Neuronal stem cell (in vitro differentiated cells): ENCODE measurements around the gene TRAP1.
"Not testable (repeated sequence)": the region's sequence is repeated elsewhere in the genome, so short reads cannot be mapped to it uniquely, and the experiment has no call there.

Experiments
- DNase-seq: peaks from one replicate; pipeline ENCODE4 v3.0.0-alpha.2; 2013; ENCODE audit warnings: low spot score
- H2AFZ ChIP-seq: one replicate; pipeline ENCODE4 v1.6.1; 2013; ENCODE audit warnings: mild to moderate bottlenecking, low read length, inconsistent platforms
- H2AK5ac ChIP-seq: 2 replicates; pipeline ENCODE4 v1.6.1; 2013; ENCODE audit warnings: low read depth, mild to moderate bottlenecking, inconsistent platforms, low read length, moderate library complexity, mixed read lengths
- H2BK120ac ChIP-seq: 2 replicates; pipeline ENCODE4 v1.6.1; 2013; ENCODE audit warnings: low read depth, mild to moderate bottlenecking, inconsistent platforms, low read length, moderate library complexity, mixed read lengths
- H2BK12ac ChIP-seq: one replicate; pipeline ENCODE4 v1.6.1; 2013; ENCODE audit warnings: low read length, inconsistent platforms
- H2BK15ac ChIP-seq: 2 replicates; pipeline ENCODE4 v1.6.1; 2013; ENCODE audit warnings: mild to moderate bottlenecking, low read length, inconsistent platforms, mixed read lengths
- H2BK5ac ChIP-seq: one replicate; pipeline ENCODE4 v1.6.1; 2013; ENCODE audit warnings: inconsistent platforms, mild to moderate bottlenecking, low read length, moderate library complexity
- H3K14ac ChIP-seq: one replicate; pipeline ENCODE4 v1.6.1; 2013; ENCODE audit warnings: low read length, inconsistent platforms
- H3K18ac ChIP-seq: 2 replicates; pipeline ENCODE4 v1.6.1; 2013; ENCODE audit warnings: low read length, inconsistent platforms
- H3K23ac ChIP-seq: 2 replicates; pipeline ENCODE4 v1.6.1; 2013; ENCODE audit warnings: low read depth, mild to moderate bottlenecking, mixed read lengths, low read length, inconsistent platforms; ENCODE audit not compliant: poor library complexity
- H3K27ac ChIP-seq: replicated peaks from 3 replicates; pipeline ENCODE4 v1.5.1; 2013; ENCODE audit warnings: low read length, inconsistent platforms
- H3K27me3 ChIP-seq, 3 experiments: 2 replicates each; pipeline ENCODE4 v1.6.1; 2013; ENCODE audit warnings: low read length in 3 of 3, mild to moderate bottlenecking in 2 of 3, inconsistent platforms in 1 of 3, low read depth in 1 of 3, mixed read lengths in 1 of 3, moderate library complexity in 1 of 3; ENCODE audit not compliant: control insufficient read depth in 3 of 3, insufficient read depth in 3 of 3
- H3K36me3 ChIP-seq, 2 donors: replicated peaks in 1 of 2; 2 replicates each; pipeline ENCODE4 v1.6.1; 2013; ENCODE audit warnings: low read length in 2 of 2; ENCODE audit not compliant: control insufficient read depth in 2 of 2, insufficient read depth in 2 of 2
- H3K4ac ChIP-seq: 2 replicates; pipeline ENCODE4 v1.6.1; 2013; ENCODE audit warnings: inconsistent platforms, mild to moderate bottlenecking, low read length, moderate library complexity
- H3K4me1 ChIP-seq, 2 donors: 1 replicate in 1 of 2; 2 replicates in 1 of 2; pipeline ENCODE4 v1.6.1; 2013; ENCODE audit warnings: low read length in 2 of 2, low read depth in 1 of 2; ENCODE audit not compliant: control insufficient read depth in 2 of 2, insufficient read depth in 1 of 2
- H3K4me2 ChIP-seq: one replicate; pipeline ENCODE4 v1.6.1; 2013; ENCODE audit warnings: mild to moderate bottlenecking, low read length, inconsistent platforms; ENCODE audit not compliant: insufficient read depth, poor library complexity, severe bottlenecking
- H3K4me3 ChIP-seq, 2 donors: 2 replicates each; pipeline ENCODE4 v1.5.1; 2013; ENCODE audit warnings: low read length in 2 of 2, mild to moderate bottlenecking in 2 of 2, inconsistent platforms in 1 of 2, moderate library complexity in 1 of 2
- H3K79me1 ChIP-seq: one replicate; pipeline ENCODE4 v1.6.1; 2013; ENCODE audit warnings: low read depth, mild to moderate bottlenecking, inconsistent platforms, low read length, moderate library complexity
- H3K9ac ChIP-seq: one replicate; pipeline ENCODE4 v1.6.1; 2013; ENCODE audit warnings: mild to moderate bottlenecking, low read depth, low read length, inconsistent platforms; ENCODE audit not compliant: poor library complexity
- H3K9me3 ChIP-seq, 2 donors: replicated peaks in 1 of 2; 2 replicates each; pipeline versions ENCODE3 to v1.6.1; 2013; ENCODE audit warnings: low read length in 2 of 2, mild to moderate bottlenecking in 2 of 2, inconsistent platforms in 1 of 2, low read depth in 1 of 2, mixed read lengths in 1 of 2, moderate library complexity in 1 of 2; ENCODE audit not compliant: control insufficient read depth in 2 of 2, insufficient read depth in 1 of 2
- H4K8ac ChIP-seq: one replicate; pipeline ENCODE4 v1.6.1; 2013; ENCODE audit warnings: low read depth, mild to moderate bottlenecking, inconsistent platforms, low read length, moderate library complexity
- H4K91ac ChIP-seq: one replicate; pipeline ENCODE4 v1.6.1; 2013; ENCODE audit warnings: low read length, low read depth, mild to moderate bottlenecking, inconsistent platforms; ENCODE audit not compliant: poor library complexity
- WGBS, 2 donors: extraction: QIAGEN DNeasy Blood & Tissue Kit; methylation state at CpG; one replicate each; pipeline ENCODE4 v1.1.7; 2013; ENCODE audit warnings: missing lambda C conversion rate in 2 of 2, mixed read lengths in 1 of 2; ENCODE audit not compliant: insufficient read length in 2 of 2, insufficient replicate concordance in 1 of 2; ENCODE audit errors: extremely low coverage in 2 of 2; 5-methylcytosine and 5-hydroxymethylcytosine counted together

Gene TRAP1

GRCh38 chr16:3661311-3661710 is 56.0 kb downstream of the TRAP1 start:
- no CpG with 5 or more reads among the region's 12 CpGs for WGBS, 2 donors
- H2BK5ac ChIP-seq = no peak overlapping the region
- H4K91ac ChIP-seq = no peak overlapping the region

GRCh38 chr16:3659251-3659650 is 58.1 kb downstream of the TRAP1 start:
- Histone ChIP-seq H3K4ac (no peak overlapping the region), H3K79me1 (peaks cover 1% of the 10 kb centered on the region), H4K91ac (no peak overlapping the region), H2BK12ac (no peak overlapping the region), H3K27ac (no peak overlapping the region), H3K27me3 (no peaks in the 10 kb centered on the region), H3K9me3 (no peaks in the 10 kb centered on the region), H3K36me3 (peaks cover 61 to 96% of the 10 kb centered on the region in 2 donors), H2BK120ac (no peak overlapping the region), H2BK15ac (no peak overlapping the region), H4K8ac (no peak overlapping the region), H3K9ac (no peak overlapping the region), H2AK5ac (no peak overlapping the region), H3K4me2 (no peak overlapping the region), H2AFZ (no peak overlapping the region), H3K14ac (no peak overlapping the region), H3K4me3 (no peak overlapping the region), H3K23ac (no peak overlapping the region), H3K4me1 (peaks cover 0 to 1% of the 10 kb centered on the region in 2 donors), H2BK5ac (no peak overlapping the region), H3K18ac (no peak overlapping the region)
- WGBS, 2 donors = no CpG with 5 or more reads among the region's 3 CpGs
- DNase-seq = no peak

More at GRCh38 chr16:3661311-3661710, 56.0 kb downstream of the TRAP1 start:
- Histone ChIP-seq H2BK12ac (no peak overlapping the region), H3K4me1 (no peaks in the 10 kb centered on the region), H3K14ac (no peak overlapping the region), H3K23ac (no peak overlapping the region), H3K18ac (no peak overlapping the region), H2BK15ac (no peak overlapping the region), H3K4ac (no peak overlapping the region), H3K27ac (no peak overlapping the region), H4K8ac (no peak overlapping the region), H3K9me3 (no peaks in the 10 kb centered on the region), H3K9ac (no peak overlapping the region), H3K79me1 (peaks cover 4% of the 10 kb centered on the region), H3K36me3 (peaks cover 64 to 99% of the 10 kb centered on the region in 2 donors), H3K4me2 (no peak overlapping the region), H3K4me3 (no peak overlapping the region), H2BK120ac (no peak overlapping the region), H2AK5ac (no peak overlapping the region), H3K27me3 (no peaks in the 10 kb centered on the region), H2AFZ (no peak overlapping the region)
- DNase-seq = no peak

GRCh38 chr16:3656491-3657468 is 60.5 kb downstream of the TRAP1 start:
- H4K8ac ChIP-seq = no peak overlapping the region
- H3K36me3 ChIP-seq = peaks cover 47 to 94% of the 10 kb centered on the region in 2 donors
- no peak overlapping the region for H3K9ac ChIP-seq
- H2AK5ac ChIP-seq = no peak overlapping the region
- no peak overlapping the region for H2AFZ ChIP-seq
- no CpG with 5 or more reads among the region's 42 CpGs for WGBS, 2 donors
- H3K27me3 ChIP-seq = no peaks in the 10 kb centered on the region
- no peak overlapping the region for H3K14ac ChIP-seq
- H3K4me2 ChIP-seq = no peak overlapping the region
- no peak overlapping the region for H2BK12ac ChIP-seq
- no peak overlapping the region for H3K4ac ChIP-seq
- H3K27ac ChIP-seq = no peak overlapping the region
- no peak for DNase-seq
- H2BK15ac ChIP-seq = no peak overlapping the region
- no peak overlapping the region for H3K18ac ChIP-seq
- H4K91ac ChIP-seq = no peak overlapping the region
- peak overlapping the region; percentile 16 for H3K23ac ChIP-seq
- no peak overlapping the region for H2BK5ac ChIP-seq
- peaks cover 0 to 1% of the 10 kb centered on the region in 2 donors for H3K4me1 ChIP-seq
- peaks cover 1% of the 10 kb centered on the region for H3K79me1 ChIP-seq
- H2BK120ac ChIP-seq = no peak overlapping the region
- no peaks in the 10 kb centered on the region for H3K9me3 ChIP-seq
- H3K4me3 ChIP-seq = no peak overlapping the region

GRCh38 chr16:3656160-3656490 is 61.2 kb downstream of the TRAP1 start:
- not testable (repeated sequence) for H2BK12ac ChIP-seq, H2AK5ac ChIP-seq, H3K4ac ChIP-seq, H3K9me3 ChIP-seq, H3K27me3 ChIP-seq, H3K23ac ChIP-seq, H3K4me3 ChIP-seq, H3K4me1 ChIP-seq, H4K91ac ChIP-seq, H3K79me1 ChIP-seq, H3K9ac ChIP-seq, H2AFZ ChIP-seq, H3K4me2 ChIP-seq, DNase-seq, H4K8ac ChIP-seq, H2BK120ac ChIP-seq, H3K27ac ChIP-seq, H3K14ac ChIP-seq, H3K18ac ChIP-seq, H2BK5ac ChIP-seq, H2BK15ac ChIP-seq
- WGBS, 2 donors = no CpG with 5 or more reads among the region's 10 CpGs
- peaks cover 40 to 94% of the 10 kb centered on the region in 2 donors for H3K36me3 ChIP-seq
